GDM1 (cell line): Measurements from ENCODE around the gene LRP8.

Experiments used
- DNase-seq: peaks from one replicate; lab custom pipeline; 2025; lab: John Stamatoyannopoulos, UW

Gene LRP8

DNA sequence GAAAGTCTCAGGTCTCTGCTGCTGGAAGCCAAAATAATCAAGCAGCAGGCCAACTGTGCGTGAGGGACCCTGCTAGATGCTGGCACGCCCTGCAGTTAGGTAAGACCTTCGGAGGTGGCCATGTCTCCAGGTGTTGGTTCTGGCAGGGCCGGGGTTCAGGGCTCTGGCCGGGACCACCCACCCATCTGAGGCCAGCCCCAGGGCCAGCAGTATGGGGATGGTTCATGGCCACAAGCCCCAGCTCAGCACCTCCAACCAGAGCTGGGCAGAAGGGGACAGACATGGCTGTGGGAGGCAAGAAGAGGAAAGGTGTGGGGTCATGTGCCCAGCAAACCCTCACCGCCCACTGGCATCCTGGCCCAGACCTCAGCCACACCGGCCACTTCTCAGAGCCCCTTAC, 23.3 kb downstream of the LRP8 start:
- DNase-seq, result no peak

- DNase-seq, result no peak
Observed at GRCh38 chr1:53303726-53304515, 23.9 kb downstream of the LRP8 start.

- DNase-seq, result no peak
Observed at GRCh38 chr1:53303243-53303642, 24.6 kb downstream of the LRP8 start.

- DNase-seq, result no peak
Observed at GRCh38 chr1:53299233-53299632, 28.6 kb downstream of the LRP8 start.

GRCh38 chr1:53298045-53298637, 29.7 kb downstream of the LRP8 start:
- DNase-seq, result no peak

- DNase-seq, result no peak
Observed at GRCh38 chr1:53297195-53297594, 30.7 kb downstream of the LRP8 start.

GRCh38 chr1:53296117-53296749, 31.6 kb downstream of the LRP8 start:
- DNase-seq, result no peak

- DNase-seq, result no peak
Observed at GRCh38 chr1:53295726-53296116, 32.1 kb downstream of the LRP8 start.

DNA sequence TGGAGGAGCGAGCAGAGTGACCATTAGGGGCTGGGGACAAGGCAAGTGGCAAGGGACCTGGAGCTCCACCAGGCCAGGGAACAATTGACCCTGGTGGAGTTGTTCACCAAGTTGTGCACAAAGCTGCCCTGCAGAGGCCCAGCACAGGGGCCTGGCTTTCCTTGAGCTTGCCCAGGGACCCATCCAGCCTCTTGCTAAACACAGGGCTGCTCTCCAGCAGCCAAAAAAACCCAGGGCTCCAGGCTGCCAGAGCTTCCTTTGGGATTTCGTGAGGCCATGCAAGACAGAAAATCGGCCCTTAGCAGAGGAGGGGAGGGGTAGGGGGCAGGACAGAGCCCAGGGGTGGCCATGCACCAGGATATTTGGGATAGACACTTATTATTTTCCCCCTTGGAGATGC, 32.6 kb downstream of the LRP8 start:
- DNase-seq, result no peak

GRCh38 chr1:53294567-53294966, 33.3 kb downstream of the LRP8 start:
- DNase-seq, result no peak

GRCh38 chr1:53294061-53294460, 33.8 kb downstream of the LRP8 start:
- DNase-seq, result no peak

GRCh38 chr1:53293123-53293522, 34.7 kb downstream of the LRP8 start:
- no peak for DNase-seq

GRCh38 chr1:53292690-53293089, 35.2 kb downstream of the LRP8 start:
- DNase-seq, result no peak

GRCh38 chr1:53291574-53291973, 36.3 kb downstream of the LRP8 start:
- DNase-seq, result no peak

DNA sequence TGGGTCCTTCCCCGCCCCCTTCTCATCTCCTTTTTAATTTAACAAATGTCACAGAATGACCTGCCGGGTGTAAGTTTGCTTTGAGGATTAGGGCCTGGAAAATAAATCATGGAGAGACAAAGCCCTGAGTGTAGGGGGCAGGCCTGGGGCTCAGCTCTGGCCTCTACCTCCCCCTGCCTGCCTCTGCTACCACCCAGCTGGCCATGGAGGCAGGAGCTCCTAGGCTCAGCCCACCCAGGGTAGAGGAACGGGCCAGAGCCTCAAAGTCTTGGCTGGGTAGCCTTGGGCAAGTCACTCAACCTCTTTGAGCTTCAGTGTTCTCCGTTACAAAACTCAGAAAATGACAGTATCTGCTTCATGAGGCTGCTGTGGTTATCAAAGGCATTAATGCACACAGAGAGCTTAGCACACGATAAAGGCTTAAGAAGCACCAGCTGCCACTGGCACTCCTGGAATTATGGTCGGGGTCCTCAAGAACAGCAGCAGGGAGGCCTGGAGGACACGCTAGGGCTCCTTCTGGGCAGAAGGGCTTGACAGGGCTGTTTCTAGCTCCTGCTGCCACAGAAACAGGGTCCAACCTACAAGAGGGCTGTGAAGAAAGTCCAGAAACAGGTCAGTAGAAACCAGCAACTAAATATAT, 39.0 kb downstream of the LRP8 start:
- no peak for DNase-seq

DNA sequence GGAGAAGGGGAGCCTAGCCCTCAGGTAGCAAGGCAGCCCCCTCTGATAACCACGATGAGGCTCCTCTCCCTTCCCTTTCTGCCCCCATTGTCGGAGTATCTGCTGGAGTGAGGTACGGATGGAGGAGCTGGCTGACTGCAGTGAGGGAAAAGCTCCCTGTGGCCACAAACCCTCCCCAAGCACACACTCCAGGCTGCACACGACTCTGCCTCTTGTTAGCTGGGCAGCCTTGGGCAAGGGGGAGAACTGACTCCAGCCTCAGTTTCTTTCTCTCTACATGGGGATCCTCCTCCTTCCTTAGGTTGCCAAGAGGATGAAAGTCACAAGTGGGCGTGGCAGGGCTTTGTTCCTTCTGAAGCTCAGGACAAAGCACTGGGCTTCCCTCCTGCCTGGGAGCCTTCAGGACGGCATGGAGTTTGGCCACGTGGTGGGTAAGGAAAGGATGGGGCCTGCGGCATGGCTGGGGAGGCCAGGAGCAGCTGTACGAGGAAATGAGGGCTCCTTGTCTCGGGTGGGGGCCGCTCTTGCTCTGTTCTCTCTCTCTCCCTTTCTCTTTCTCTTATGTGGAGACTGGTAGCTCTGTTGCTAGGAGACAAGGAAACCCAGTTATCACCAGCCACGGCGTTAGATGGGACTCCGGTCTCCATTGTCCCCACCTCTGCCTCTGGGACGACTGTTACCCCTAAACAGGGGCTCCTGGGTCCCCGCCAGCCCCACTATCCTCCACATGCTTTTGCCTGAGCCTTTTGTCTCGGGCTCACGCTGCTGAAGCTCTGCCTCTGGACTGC, 39.7 kb downstream of the LRP8 start:
- DNase-seq, result no peak

GRCh38 chr1:53286955-53287354, 40.9 kb downstream of the LRP8 start:
- DNase-seq, result no peak

GRCh38 chr1:53285969-53286760, 41.7 kb downstream of the LRP8 start:
- no peak for DNase-seq

DNA sequence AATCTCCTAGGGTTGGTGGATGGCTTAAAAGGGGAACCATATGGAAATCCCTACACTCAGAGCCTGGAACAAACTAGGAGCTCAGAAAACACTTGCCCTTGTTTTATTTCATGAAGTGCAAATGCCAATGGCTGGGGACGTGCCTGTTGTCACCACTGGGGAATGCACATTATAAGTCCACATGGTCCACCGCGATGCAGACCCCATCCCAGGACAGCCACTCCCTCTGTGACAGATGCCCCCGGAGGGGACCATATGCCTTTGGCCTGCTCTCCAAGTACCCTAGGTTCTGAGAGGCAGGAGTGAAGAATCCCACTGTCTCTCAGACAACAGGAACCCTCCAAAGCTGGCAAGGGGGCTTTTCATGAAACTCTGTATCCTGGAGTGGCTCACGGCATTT, 42.3 kb downstream of the LRP8 start:
- no peak for DNase-seq

GRCh38 chr1:53284224-53285020, 43.4 kb downstream of the LRP8 start:
- DNase-seq, result no peak
